HG02970 (cell line): Measurements from ENCODE around the gene ALDOA.
"Not testable (repeated sequence)": the region's sequence is repeated elsewhere in the genome, so short reads cannot be mapped to it uniquely, and the experiment has no call there.

ENCODE experiments used
- ATAC-seq: cut with Tn5 transposase; IDR thresholded peaks from one replicate; pipeline ENCODE4 v1.9.1; 2021; ENCODE audit warnings: mild to moderate bottlenecking, moderate library complexity, moderate number of reproducible peaks; ENCODE audit not compliant: unreplicated experiment, low FRiP score

Gene ALDOA

DNA sequence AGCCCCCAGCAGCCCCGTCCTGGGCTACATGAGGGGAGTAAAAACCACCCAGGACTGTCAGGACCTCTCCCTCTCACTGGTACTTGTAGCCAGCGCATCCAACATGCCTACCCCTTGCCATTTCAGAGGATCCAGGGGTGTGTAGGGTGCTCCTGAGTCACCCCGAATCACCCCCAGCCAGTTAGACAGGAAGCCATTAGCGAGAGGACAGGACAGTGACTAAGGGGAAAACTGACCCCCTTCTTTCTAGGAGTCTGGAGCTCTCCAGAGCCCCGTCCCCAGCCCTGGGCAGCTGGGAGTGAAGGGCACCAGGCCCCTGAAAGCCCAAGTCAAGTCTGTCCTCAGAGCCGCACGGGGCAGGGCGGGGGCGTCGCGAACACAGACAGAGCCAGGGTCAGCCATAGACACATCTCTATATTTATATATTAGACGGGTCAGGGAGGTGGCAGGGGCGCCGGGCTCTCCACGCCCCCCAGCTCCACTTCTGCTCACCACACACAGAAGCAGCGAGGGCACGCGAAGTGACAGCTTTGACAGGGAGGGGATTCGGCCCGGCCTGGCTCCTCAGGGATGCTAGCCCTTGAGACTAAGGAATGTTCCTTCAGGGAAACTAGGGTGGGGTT is 48.3 kb downstream of the ALDOA start:
- ATAC-seq = no peak

DNA sequence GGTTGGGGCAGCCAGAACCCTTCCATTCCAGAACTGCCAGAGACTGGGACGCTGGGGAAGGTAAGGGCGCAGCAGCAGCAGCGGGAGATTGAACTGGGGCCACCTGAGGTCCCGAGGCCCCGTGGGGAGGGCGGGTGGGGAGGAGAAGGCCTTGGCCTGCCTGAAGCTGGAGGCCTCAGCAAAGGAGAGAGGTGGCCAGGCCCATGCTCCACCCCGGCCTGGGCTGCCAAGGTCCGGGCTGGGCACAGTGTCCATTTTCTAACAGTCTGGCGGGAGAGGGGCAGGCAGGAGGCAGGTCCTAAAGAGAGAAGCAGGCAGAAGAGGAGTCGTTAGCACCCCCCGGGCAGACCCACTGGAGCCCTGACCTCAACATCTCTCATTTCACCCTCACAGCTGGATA is 48.9 kb downstream of the ALDOA start:
- ATAC-seq = no peak

DNA sequence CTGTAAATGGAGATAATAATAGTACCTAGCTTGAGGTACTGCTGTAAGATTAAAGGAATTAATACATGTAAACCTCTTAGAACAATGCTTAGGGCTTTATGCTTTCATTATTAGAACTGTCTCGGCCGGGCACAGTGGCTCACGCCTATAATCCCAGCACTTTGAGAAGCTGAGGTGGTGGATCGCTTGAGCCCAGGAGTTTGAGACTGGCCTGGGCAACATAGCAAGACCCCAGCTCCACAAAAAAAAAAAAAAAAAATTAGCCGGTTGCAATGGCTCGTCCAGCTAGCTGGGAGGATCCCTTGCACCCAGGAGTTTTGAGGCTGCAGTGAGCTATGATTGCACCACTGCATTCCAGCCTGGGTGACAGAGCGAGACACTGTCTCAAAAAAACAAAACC is 49.3 kb downstream of the ALDOA start:
- not testable (repeated sequence) for ATAC-seq

DNA sequence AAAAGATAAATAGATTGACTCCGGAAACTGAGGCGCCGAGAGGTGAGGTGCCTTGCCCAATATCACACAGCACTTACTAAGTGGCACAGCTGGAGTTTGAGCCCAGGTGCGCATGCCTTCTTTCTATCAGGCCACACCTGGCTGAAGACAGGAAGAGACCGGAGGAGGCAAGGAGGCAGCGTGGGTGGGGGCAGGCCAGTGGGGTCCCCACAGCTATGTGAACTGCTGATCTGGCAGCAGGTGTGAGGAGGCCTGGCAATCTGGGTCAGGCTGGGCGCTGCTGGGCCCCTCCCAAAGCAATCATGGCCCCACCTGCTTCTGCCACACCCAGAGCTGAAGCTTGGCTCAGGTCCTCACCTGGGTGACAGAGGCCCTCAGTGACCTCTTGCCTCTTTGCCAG is 49.7 kb downstream of the ALDOA start:
- ATAC-seq = no peak

DNA sequence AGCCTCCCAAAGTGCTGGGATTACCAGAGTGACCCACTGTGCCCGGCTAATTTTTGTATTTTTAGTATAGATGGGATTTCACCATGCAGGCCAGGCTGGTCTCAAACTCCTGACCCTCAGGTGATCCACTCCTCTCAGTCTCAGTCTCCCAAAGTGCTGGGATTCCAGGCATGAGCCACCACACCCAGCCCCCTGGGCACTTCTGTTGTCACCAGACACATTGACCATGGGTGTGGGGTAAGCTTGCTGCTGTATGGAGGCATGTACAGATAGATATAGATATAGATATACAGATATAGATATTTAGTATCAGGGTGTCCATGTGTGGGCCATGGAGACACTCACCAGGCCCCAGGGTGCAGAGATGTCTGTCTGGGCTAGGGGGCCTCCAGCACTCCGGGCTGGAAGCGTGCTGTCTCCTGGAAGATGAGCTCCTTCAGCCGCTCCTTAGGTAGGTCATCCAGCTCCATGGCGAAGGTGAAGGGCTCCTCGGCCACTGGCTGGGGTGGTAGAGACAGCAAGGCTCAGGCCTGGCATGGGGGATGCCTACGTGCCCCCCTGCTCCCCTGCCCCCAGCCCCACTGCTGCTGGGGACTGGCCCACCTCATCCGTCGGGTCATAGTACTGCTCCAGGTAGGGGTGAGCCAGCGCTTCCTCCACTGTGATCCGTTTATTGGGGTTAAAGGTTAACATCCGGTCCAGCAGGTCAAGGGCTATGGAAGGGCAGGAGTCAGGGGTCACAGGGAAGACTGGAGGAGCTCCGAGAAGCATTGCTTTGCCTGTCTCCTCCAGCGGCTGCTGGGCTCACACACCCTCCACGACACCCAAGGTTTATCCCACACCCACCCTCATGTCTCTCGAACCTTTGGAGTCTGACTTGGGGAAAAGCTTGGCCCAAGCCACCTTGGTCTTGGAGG is 51.0 kb downstream of the ALDOA start:
- ATAC-seq = no peak

DNA sequence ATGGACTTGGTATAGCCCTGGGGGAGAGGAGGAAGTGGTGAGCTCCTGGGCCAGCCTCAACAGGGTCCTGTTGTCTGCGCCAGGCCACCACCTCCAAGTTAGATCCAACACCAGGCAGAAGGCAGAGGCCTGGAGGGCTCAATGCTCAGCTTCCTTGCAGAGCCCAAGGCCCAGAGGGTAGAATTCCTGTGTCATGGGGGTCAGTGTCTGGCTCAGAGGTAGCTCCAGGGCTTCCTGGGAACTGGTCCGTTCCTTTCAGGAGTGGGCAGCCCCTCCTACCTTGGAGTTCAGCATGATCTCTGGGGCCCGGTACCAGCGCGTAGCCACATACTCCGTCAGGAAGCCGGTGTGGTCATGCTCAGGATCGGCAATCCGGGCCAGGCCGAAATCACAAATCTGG is 52.2 kb downstream of the ALDOA start:
- ATAC-seq = no peak

DNA sequence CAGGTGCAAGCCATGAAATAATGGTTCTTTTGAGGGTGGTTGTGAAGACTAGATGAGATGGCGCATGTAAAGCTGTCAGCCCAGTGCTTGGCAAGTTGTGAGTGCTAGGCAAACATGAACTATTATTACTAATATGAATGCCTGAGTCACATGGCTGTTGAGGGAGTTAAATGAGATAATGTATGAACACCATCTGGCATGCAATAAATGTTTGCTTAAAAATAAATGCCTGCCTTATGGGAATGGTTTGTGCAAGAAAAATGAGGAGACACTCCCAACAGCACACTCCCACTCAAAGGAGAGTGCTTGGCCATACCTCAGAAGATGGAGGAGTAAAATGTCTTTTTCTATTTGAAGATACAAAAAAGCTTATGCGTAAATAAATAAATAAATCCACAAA is 53.9 kb downstream of the ALDOA start:
- no peak for ATAC-seq
